ENCODE data around the gene PSEN1.

The PSEN1 gene

GRCh38 chr14:73242357-73242901 is 106.1 kb downstream of the PSEN1 start:
- DNase-seq, result no peak

- DNase-seq, result no peak
These were observed 107.0 kb downstream of the PSEN1 start for GRCh38 chr14:73243341-73243740.

GRCh38 chr14:73243748-73244147 is 107.4 kb downstream of the PSEN1 start:
- no peak for DNase-seq

GRCh38 chr14:73244541-73245290 is 108.4 kb downstream of the PSEN1 start:
- DNase-seq, result no peak

GRCh38 chr14:73245480-73246325 is 109.4 kb downstream of the PSEN1 start:
- peak; percentile 52 to 68 for DNase-seq

GRCh38 chr14:73246387-73247150 is 110.3 kb downstream of the PSEN1 start:
- DNase-seq, result no peak

GRCh38 chr14:73248108-73248868 is 112.0 kb downstream of the PSEN1 start:
- DNase-seq, result no peak

GRCh38 chr14:73249108-73249507 is 112.8 kb downstream of the PSEN1 start:
- DNase-seq, result no peak

- no peak for DNase-seq
These were observed 113.4 kb downstream of the PSEN1 start for GRCh38 chr14:73249564-73250316.

GRCh38 chr14:73250317-73250713 is 114.0 kb downstream of the PSEN1 start:
- no peak for DNase-seq

- DNase-seq, result no peak
These were observed 114.6 kb downstream of the PSEN1 start for GRCh38 chr14:73250781-73251500.

- DNase-seq, result no peak
These were observed 115.4 kb downstream of the PSEN1 start for GRCh38 chr14:73251516-73252215.

- DNase-seq, result no peak
These were observed 116.4 kb downstream of the PSEN1 start for GRCh38 chr14:73252491-73253322.

GRCh38 chr14:73253323-73253610 is 117.0 kb downstream of the PSEN1 start:
- no peak for DNase-seq

- no peak for DNase-seq
These were observed 117.4 kb downstream of the PSEN1 start for GRCh38 chr14:73253721-73254120.

- DNase-seq, result no peak
These were observed 118.1 kb downstream of the PSEN1 start for GRCh38 chr14:73254247-73255004.

- DNase-seq, result no peak
These were observed 118.7 kb downstream of the PSEN1 start for GRCh38 chr14:73255005-73255400.

- DNase-seq, result no peak
These were observed 119.5 kb downstream of the PSEN1 start for GRCh38 chr14:73255693-73256225.

All from activated T-cell treated with anti-CD3 and anti-CD28 coated beads, Interleukin-2, amount 50 U/mL, for 48 hours (primary cell).